GM19240 (cell line): ENCODE measurements around the gene C1QB.
"Not testable (repeated sequence)": the region's sequence is repeated elsewhere in the genome, so short reads cannot be mapped to it uniquely, and the experiment has no call there.

ENCODE experiments used
- DNase-seq: peaks from one replicate; pipeline ENCODE4 v3.0.0; 2011; ENCODE audit warnings: low spot score; ENCODE audit not compliant: insufficient read length

The C1QB gene

DNA sequence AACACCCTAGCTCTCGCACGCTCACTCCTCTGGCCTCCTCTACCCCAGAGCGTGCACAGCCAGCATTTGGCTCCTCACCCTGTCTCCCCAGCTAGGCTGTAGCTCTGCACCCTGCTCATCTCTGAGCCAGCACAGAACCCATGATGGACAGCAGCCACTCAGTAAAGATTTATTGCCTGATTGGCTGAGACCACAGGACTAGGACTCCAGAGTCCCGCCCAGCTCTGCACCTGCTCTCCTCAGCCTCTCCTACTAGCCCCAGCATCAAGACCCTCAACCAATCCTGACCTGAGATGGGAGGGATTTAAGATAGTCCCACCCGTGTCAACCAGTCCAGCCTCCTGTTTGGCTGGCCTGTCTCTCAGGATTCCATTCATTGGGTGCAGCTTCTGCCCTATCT lies 9.3 kb downstream of the C1QB start:
- DNase-seq, result no peak

DNA sequence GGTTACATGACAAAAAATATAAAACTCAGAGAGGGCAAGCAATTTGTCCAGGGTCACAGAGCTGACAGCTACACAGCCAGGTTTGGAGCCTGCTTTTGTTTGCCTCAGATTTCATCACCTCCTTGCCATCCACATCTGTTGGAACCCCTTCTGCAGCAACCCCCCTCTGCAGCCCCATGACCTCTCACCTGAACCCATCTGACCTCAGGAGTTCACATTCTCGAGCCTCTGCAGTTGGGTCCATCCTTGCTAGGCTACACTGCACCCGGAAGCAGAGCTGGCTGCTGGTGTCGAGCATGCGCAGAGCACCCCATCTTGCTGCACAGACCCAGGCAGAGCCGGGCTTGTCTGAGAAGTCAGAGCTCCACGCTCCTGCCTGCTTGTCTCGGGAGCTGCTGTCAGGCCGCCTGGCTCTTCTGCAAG lies 10.0 kb downstream of the C1QB start:
- DNase-seq, result no peak

DNA sequence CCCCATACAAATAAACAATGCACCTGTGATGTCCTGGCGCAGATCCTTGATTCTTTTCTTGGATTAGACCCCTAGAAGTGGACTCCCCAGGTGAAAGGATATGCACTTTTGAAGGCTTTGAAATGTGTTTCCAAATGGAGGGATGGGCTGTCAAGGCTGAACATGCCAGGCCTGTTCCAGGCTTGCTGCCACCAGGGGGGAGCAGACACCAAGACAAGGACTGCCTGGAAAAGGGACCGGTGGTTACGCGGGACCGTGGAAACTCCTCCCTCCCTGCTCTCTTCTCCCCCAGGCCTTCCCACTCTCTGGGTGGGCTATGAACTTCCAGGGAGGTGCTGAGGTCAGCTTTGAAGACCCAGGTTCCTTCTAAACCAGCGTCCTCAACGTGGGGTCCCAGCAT lies 12.7 kb downstream of the C1QB start:
- no peak for DNase-seq

DNA sequence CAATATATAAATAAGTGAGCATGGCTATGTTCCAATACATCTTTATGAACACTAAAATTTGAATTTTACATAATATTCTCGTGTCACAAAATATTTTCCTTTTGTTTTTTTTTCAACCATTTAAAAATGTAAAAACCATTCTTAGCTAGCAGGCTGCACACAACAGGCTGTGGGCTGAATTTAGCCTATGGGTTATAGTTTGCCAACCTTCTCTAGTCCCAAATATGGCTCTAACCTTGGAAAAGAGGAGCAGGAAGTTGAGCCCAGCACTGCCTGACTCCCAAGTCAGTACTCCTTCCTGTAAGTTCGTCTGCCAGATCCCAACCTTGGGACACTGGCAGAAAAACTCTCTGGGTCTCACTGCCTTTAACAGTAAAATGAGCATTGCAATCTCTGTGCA lies 13.4 kb downstream of the C1QB start:
- no peak for DNase-seq

DNA sequence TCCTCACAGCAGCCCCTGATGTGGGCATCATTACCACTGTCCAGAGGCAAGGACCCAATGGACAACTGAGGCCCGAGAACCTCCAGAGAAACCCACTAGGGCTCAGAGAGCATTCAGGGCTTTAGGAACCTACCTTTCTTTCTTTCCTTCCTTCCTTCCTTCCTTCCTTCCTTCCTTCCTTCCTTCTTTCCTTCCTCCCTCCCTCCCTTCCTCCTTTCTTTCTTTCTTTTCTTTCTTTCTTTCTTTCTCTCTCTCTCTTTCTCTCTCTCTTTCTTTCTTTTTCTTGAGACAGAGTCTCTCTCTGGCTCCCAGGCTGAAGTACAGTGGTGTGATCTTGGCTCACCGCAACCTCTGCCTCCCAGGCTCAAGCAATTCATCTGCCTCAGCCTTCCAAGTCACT lies 15.8 kb downstream of the C1QB start:
- not testable (repeated sequence) for DNase-seq

DNA sequence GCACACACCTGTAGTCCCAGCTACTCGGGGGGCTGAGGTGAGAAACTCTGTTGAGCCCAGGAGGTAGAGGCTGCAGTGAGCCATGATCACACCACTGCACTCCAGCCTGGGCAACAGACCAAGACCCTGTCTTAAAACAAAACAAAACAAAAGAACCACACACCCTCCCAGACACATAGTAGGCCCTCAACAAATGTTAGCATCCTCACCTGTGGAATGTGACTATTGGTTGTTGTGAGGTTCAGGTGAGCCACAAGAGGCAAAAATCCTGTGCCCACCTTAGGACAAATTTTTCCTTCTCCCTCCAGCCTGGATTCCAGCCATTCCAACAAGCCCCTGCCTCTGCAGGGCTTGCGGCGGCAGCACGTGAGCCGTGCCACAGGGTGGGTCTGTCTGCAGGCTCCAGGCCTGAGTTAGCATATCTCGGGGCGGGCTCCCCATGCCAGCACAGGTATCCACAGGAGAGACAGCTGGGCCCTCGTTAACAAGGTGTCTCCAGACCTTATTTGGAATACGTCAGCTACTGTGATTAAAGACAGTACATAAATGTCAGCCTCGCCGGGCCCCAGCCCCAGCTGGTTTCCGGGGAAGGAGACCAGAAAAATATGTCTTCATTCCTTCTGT lies 17.4 kb downstream of the C1QB start:
- DNase-seq, result no peak

DNA sequence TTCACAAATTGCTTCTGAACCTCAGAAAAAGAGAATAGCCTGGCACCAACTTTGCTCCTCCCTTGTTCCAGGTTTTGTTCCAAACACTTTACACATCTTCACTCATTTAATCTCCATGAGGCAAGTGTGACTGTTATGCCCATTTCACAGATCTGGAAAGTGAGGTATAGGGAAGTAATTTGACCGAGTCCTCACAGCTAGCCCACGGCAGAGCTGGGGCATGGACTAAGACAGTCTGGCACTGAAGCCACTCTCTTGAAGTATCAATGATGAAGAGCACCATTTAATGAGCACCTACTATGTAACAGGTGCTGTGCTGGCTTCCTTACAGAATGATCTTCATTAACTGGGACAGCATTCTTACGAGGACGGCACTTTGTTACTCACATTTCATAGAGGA lies 19.0 kb downstream of the C1QB start:
- DNase-seq, result no peak

DNA sequence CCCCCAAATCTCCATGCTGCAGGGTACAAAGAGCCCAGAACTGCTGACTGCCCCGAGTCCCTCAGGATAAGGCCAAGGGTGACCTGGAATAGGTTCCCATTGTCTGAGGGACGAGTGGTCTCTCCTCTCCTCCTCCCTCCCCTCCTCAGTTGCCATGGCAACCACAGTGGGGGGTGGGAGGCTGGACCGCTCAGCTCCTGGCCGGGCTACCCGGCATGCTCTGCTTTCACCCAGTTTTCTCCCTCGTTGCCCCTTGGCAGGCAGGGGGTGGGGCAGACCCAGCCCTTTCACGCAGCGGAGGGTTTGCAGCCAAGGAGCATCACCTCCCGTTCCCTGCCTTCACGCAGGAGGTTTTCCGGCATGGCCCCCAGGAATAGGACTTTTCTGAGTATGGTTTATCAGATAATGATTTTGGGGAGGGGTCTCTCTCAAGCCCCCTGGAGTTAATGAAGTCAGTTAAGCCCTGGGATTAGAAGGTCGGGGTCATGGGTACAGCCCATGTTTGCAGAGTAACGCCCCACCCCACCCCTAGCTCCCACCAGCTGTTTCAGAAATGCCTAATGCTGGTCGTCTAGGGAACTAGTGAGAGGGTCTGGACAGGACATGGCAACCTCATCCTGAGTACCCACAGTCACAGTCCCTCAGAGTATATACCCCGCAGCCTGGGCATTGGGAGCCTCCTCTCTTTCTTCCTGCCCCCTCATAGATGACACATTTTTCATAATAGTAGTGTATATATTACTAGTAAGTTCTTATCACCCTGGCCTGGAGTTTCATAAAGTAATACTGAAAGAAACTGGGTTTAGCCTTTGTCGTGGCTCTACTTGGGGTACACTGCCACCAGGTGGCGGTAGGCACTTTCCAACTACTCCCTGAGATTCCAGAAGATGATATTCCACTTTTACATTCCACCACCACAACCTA lies 20.7 kb downstream of the C1QB start:
- DNase-seq, result peak; percentile 47

DNA sequence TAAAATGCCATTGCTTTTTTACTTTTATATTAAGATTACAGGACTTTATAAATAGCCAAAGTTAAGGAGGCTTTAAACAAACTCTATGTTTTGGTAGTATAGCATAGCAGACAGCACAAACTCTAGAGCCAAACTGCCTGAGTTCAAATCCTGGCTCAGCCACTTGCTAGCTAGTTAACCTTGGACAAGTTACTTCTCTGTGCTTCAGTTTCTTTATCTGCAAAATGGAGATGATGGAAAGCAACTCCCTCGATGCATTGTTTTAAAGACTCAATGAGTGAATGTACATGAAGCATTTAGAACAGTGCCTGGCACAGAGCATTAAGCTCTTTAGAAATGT lies 21.3 kb downstream of the C1QB start:
- DNase-seq, result no peak

DNA sequence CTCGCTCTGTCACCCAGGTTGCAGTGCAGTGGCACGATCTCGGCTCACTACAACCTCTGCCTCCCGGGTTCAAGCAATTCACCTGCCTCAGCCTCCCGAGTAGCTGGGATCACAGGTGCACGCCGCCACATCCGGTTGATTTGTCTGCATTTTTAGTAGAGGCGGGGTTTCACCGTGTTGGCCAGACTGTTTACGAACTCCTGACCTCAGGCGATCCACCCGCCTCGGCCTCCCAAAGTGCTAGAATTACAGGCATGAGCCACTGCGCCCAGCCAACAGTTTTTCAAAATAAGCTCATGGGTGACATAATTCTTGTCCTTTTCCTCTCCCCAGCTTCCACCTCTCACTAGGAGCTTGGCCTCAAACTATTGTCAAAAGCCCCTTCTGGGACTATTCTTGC lies 23.1 kb downstream of the C1QB start:
- DNase-seq, result not testable (repeated sequence)

DNA sequence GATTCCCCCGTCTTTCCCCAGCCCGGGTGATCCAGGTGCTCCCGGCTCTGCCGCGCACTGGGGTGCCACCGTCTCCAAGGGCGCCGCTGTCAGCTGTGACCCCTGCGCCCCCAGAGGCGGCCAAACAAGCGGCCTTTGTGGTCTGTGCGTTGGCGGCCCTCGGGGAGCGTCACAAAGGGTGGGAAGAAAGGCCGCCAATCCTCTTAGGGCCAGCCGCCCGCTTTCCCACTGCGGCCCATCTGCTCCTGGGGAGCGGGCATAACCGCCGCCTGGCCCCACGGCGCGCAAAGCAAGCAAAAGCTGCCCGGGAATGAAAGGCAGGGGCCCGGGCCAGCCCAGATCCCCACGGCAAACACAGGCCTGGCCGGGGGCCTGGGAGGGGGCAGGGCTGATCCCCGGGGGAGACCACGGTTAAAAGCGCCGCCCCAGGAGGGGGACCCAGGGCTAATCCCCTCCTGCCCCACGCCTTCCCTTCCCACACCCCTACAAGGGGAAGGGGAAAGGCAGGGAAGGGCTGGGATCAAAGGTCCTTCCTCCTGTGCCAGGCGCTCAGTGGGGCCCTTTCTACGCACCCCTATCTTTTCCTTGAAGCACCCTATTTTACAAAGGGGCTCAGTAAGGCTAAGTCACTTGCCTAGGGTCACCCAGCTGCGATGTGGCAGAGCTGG lies 24.0 kb downstream of the C1QB start:
- DNase-seq, result no peak

DNA sequence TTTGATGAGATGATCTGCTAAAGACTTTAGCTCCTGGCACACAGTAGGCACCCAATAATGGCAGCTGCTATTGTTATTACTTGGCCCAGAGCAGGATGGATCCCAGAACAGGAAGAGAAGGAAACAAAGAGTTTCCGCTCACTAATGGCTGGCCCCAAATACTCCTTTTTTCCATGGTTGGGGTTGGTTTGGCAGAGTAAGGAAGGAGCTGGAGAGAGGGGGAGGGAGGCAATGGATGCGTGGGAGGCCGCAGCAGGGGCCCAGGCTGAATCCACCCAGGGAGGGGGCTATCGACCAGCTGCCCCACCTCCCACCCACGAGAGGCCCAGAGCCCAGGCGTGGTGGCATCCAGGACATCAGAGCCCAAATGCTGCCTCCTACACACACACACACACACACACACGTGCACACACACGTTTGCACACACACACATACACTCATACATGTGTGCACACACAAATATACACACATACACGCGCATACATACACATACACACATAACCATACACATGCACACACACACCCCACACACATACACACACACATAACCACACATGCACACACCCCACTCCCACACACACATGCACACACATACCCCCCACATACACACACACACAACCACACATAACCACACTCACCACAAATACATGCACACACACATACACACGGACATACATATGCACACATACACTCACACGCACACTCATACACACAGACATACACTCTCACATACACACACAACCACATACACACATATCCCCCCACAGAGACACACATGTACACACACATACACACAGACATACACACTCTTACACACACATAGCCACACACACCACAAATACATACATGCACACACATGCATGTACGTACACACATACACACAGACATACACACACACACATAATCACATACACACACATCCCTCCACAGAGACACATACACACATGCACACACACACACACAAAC lies 25.2 kb downstream of the C1QB start:
- DNase-seq, result no peak

DNA sequence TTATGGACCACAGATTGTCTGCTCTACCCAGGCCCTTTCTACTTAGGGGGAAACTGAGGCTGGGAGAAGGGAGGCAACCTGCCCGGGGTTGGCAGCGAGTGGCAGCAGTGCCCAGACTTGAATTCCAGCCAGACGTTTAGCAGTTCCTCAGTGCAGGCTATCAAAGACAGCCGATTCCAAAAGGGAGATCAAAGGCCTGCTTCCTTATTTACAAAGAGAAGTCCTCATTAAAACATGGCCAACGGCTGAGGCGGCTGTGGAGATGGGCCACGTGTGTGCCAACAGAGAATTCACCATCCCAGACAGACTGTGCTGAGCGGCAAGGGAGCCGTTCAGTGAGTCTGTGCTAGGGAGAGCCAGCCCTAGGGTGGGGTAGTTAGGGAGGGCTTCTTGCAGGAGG lies 27.7 kb downstream of the C1QB start:
- no peak for DNase-seq

DNA sequence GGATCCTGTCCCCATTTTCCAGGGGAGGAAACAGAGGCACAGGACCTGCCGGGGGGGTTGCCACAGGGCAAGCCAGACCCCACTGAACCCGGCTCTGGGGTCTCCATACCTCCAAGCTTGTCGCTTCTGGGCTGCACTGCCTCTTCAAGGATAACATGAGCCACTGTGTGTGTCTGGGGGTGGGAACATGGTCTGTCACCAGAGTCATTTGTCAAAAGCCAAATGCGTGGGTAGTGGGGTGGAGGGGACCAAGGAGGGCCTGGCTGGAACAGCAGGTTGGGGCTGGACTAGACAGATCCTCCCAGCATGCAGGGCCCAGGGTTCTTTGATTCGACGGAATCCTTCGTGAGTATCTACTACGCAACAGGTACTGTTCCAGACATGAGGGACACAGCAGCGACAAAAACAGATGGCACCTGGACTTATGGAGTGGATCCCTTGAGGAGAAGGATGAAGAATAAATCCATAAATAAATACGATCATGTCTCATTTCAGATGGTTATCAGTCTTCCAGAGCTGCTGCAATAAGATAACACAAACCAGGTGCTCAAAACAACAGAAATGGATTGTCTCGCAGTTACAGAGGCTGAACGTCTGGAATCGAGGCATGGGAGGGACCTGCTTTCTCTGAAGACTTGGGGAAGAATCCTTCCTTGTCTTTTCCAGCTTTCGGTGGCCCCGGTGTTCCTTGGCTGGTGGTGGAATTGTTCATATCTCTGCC lies 28.7 kb downstream of the C1QB start:
- no peak for DNase-seq

DNA sequence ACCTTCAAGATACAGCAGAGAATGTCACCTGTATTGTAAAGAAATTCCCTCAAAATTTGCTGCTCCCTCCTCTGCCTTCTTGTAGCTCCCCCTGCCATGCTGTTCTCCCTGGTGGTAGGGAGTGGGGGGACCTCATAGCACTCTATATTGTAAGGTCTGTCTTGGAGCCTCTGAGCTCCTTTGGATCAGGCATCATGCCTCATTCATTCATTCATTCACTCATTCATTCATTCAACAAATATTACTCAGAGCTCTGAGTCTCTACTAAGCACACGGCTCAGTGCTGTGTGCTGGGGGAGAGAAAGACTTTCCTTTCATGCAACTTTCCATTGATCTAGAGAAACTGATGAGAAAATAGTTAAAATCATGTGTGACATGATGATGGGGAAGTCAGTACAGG lies 30.5 kb downstream of the C1QB start:
- DNase-seq, result no peak

DNA sequence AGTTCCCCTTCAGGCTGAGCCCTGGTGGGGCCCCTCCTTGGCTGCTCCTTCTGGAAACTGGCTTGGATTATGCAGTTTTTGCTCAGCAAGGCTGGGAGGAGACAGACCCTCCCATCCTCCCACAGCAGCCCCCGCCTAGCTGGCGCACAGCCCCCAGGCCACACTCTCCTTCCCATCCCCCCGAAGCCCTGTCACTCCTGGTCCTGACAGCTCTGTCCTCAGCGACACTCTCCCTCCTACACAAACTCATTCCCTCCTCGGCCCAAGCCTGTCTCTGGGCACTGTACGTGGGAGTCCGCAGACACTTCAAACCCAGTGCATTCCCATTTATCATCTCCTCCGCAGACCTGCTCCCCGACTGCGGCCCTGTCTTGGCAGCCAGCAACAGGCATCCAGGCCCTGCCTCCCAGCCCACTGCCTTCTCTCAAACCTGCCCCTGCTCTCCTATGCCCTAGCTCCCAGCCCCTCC lies 32.6 kb downstream of the C1QB start:
- no peak for DNase-seq

DNA sequence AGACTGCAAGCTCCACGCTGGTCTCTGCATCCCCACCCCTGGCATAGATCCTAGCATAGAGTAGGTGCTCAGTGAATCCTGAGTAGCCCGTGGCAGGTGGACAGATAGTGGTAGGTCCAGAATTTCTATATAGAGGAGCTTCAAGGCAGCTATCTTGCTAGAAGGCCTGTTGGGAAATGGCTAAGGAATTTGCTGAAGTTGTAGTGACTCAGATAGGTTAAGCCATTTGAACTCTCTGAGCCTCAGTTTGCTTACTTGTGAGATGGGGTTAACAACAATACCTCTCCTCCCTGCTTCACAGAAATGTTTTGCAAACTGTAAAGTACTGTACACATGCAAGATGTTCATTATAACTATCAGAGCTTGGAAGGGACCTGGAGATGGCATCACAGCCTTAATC lies 34.2 kb downstream of the C1QB start:
- no peak for DNase-seq

DNA sequence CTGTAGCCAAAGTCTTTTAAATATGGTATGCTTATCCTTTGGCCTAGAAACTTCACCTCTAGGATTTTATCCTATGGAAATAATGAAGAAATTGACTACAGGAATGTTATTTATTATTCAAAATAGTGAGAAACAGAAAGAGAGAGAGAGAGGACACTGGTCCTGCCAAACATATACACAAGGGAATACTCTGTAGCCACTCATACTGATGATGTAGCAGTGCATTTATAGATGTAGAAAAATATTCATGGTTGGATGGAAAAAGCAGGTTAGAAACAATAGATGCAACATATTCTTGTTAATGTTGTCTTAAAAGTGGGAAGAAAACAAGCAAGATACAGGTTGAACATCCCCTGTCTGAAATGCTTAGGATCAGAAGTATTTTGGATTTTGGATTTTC lies 35.4 kb downstream of the C1QB start:
- no peak for DNase-seq

DNA sequence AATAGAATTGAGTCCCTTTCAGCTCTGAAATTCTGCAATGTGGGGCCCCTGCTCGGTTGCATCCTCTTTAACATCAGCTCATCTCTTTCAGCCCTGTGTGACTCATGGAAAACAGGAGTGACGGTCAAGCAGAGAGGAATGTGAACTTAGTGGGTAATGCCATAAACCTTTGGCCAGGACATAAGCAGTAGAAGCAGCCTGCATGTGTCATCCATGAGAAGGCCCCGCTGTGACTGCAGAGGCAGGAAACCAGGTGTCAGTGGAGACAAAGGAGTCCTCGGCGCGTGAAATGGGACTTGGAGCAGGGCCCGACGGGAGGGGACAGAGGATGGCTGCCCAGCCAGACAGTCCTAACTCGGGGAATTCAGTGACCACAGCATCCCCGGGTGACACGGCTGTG lies 36.5 kb downstream of the C1QB start:
- DNase-seq, result no peak

DNA sequence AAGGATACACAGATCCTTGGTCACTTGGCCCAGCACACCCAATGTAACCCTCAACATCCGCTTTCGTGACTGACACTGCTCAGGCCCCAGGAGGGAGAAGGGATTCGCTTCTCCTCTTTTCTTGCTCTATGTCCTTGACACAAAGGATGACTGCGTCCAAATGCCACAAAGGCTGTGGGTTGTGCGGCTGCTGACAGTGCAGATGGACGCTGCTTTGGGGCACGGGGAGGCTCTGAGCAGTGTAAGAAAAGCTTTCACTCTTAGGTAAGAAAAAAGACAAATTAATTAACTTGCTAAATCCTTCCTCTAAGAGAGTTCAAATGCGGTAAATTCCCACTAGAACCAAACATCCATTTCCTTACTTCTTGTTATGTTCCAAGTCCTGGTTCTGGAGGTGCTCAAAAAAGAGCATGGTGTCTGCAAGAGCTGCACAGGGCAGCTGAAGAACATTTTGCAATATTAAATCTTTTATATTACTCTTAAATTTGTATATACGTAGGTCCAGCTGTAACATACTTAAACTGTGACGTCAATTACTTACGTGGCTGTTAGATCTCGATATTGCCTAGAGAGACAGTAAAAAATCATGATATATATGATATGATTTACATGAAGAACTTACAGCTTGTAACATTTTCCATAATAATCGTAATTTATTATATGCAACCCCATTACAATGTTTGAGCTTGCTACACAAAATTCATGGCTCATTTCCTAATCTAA lies 38.2 kb downstream of the C1QB start:
- DNase-seq, result no peak
